ENCODE data around the gene ITPA.
"Not testable (repeated sequence)": the region's sequence is repeated elsewhere in the genome, so short reads cannot be mapped to it uniquely, and the experiment has no call there.

The ITPA gene

GRCh38 chr20:3199976-3200755 lies 9.1 kb upstream of the ITPA start:
- no peak for DNase-seq (ENCODE audit: low spot score)

- DNase-seq (ENCODE audit: low spot score): no peak
Observed at GRCh38 chr20:3202965-3203314, 6.4 kb upstream of the ITPA start.

GRCh38 chr20:3203315-3204123 lies 5.8 kb upstream of the ITPA start:
- DNase-seq (ENCODE audit: low spot score): no peak

- DNase-seq (ENCODE audit: low spot score): peak; percentile 96
Observed at GRCh38 chr20:3204124-3204794, 5.0 kb upstream of the ITPA start, which contains the start of gene DDRGK1. Gene DDRGK1 (minus strand): TSS chr20:3204682. CDS start chr20:3204627, 55 bp downstream.

- DNase-seq (ENCODE audit: low spot score): no peak
Observed at GRCh38 chr20:3208786-3209256, 477 bp upstream of the ITPA start.

- no peak for DNase-seq (ENCODE audit: low spot score)
Observed at GRCh38 chr20:3209946-3210317, 634 bp downstream of the ITPA start.

GRCh38 chr20:3210346-3210745 lies 1.0 kb downstream of the ITPA start:
- no peak for DNase-seq (ENCODE audit: low spot score)

GRCh38 chr20:3213226-3213625 lies 3.9 kb downstream of the ITPA start:
- no peak for DNase-seq (ENCODE audit: low spot score)

GRCh38 chr20:3215359-3215917 lies 6.1 kb downstream of the ITPA start:
- DNase-seq (ENCODE audit: low spot score): not testable (repeated sequence)

- peak; percentile 93 for DNase-seq (ENCODE audit: low spot score)
Observed at GRCh38 chr20:3218307-3218988, 9.2 kb downstream of the ITPA start.

- DNase-seq (ENCODE audit: low spot score): no peak
Observed at GRCh38 chr20:3221398-3222226, 12.3 kb downstream of the ITPA start.

- DNase-seq (ENCODE audit: low spot score): peak; percentile 71
Observed at GRCh38 chr20:3222635-3223600, 13.6 kb downstream of the ITPA start.

- no peak for DNase-seq (ENCODE audit: low spot score)
Observed at GRCh38 chr20:3223651-3223993, 14.3 kb downstream of the ITPA start.

GRCh38 chr20:3223994-3224680 lies 14.8 kb downstream of the ITPA start:
- no peak for DNase-seq (ENCODE audit: low spot score)

GRCh38 chr20:3224681-3225421 lies 15.6 kb downstream of the ITPA start:
- no peak for DNase-seq (ENCODE audit: low spot score)

GRCh38 chr20:3226093-3226492 lies 16.8 kb downstream of the ITPA start:
- DNase-seq (ENCODE audit: low spot score): no peak

GRCh38 chr20:3226864-3227263 lies 17.6 kb downstream of the ITPA start:
- DNase-seq (ENCODE audit: low spot score): no peak

GRCh38 chr20:3227506-3227905 lies 18.2 kb downstream of the ITPA start:
- no peak for DNase-seq (ENCODE audit: low spot score)
